Measurements from ENCODE around the gene USP46.

USP46 gene

DNA sequence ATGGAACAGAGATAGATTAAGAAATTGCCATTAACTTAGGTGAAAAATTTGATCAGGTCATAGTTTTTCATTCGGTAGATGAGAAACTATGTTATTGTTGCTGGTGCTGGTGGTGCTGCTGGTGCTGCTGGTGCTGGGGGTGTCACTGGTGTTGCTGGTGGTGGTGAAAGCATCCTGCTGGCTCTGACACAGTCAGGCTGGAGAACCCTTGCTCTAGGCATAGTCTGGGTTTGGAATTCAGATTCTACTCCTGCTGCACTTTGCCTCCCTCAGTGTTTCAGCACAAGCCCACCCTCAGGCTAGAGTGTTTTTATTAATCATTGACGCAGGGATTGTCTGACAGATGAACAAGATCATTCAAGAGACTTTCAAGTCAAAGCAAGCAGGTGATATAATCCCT lies 80.2 kb downstream of the USP46 start:
- no peak overlapping the region for H3K14ac ChIP-seq (ENCODE audit: low read length)
- H3K4me1 ChIP-seq (ENCODE audit: control insufficient read depth in 1 of 2, insufficient read depth in 2 of 2, low read length in 2 of 2): no peaks in the 10 kb centered on the region
- no peaks in the 10 kb centered on the region for H3K9me3 ChIP-seq (ENCODE audit: insufficient read depth, low read depth, low read length)
- H2AK5ac ChIP-seq (ENCODE audit: low read length): no peak overlapping the region
- no peaks in the 10 kb centered on the region for H3K27me3 ChIP-seq (ENCODE audit: insufficient read depth, low read length)
- H3K79me2 ChIP-seq (ENCODE audit: control insufficient read depth, insufficient read depth, low read length, poor library complexity): no peaks in the 10 kb centered on the region
- H3K4ac ChIP-seq (ENCODE audit: low read depth, low read length): no peak overlapping the region
- no peak overlapping the region for H3K27ac ChIP-seq (ENCODE audit: low read depth, low read length)
- H4K91ac ChIP-seq (ENCODE audit: low read depth, low read length): no peak overlapping the region
- WGBS (ENCODE audit: extremely low coverage, insufficient coverage, insufficient read length): no CpG with 5 or more reads among the region's 2 CpGs
- H3K4me2 ChIP-seq (ENCODE audit: low read length): no peak overlapping the region
- no peak overlapping the region for H2BK120ac ChIP-seq (ENCODE audit: insufficient read depth, low read length, poor library complexity)
- H4K8ac ChIP-seq (ENCODE audit: low read depth, low read length): no peak overlapping the region
- no peak overlapping the region for H2AFZ ChIP-seq (ENCODE audit: insufficient read depth, low read length, poor library complexity)
- H3K18ac ChIP-seq (ENCODE audit: low read length): no peak overlapping the region
- H2BK5ac ChIP-seq (ENCODE audit: low read depth, low read length, poor library complexity): no peak overlapping the region
- H3K4me3 ChIP-seq (ENCODE audit: low read depth, low read length): no peak overlapping the region
- no peaks in the 10 kb centered on the region for H3K36me3 ChIP-seq (ENCODE audit: control insufficient read depth in 1 of 2, insufficient read depth in 2 of 2, low read length in 2 of 2)
- no peak overlapping the region for H3K23ac ChIP-seq (ENCODE audit: low read length)
- no peaks in the 10 kb centered on the region for H3K79me1 ChIP-seq (ENCODE audit: low read length)
- no peak overlapping the region for H2BK12ac ChIP-seq (ENCODE audit: low read length)
- no peak overlapping the region for H3K9ac ChIP-seq (ENCODE audit: low read length)
- peak; percentile 89 to 94 for DNase-seq
- no peak overlapping the region for H4K12ac ChIP-seq (ENCODE audit: low read depth, low read length)

GRCh38 chr4:52577624-52577962 lies 81.5 kb downstream of the USP46 start:
- H3K4me2 ChIP-seq (ENCODE audit: low read length): no peak overlapping the region
- H3K4me3 ChIP-seq (ENCODE audit: low read depth, low read length): no peak overlapping the region
- H2BK120ac ChIP-seq (ENCODE audit: insufficient read depth, low read length, poor library complexity): no peak overlapping the region
- no peaks in the 10 kb centered on the region for H3K9me3 ChIP-seq (ENCODE audit: insufficient read depth, low read depth, low read length)
- H3K79me2 ChIP-seq (ENCODE audit: control insufficient read depth, insufficient read depth, low read length, poor library complexity): no peaks in the 10 kb centered on the region
- H4K12ac ChIP-seq (ENCODE audit: low read depth, low read length): no peak overlapping the region
- H4K91ac ChIP-seq (ENCODE audit: low read depth, low read length): no peak overlapping the region
- H3K4me1 ChIP-seq (ENCODE audit: control insufficient read depth in 1 of 2, insufficient read depth in 2 of 2, low read length in 2 of 2): no peaks in the 10 kb centered on the region
- no peak for DNase-seq
- H2AK5ac ChIP-seq (ENCODE audit: low read length): no peak overlapping the region
- no peak overlapping the region for H3K23ac ChIP-seq (ENCODE audit: low read length)
- H3K14ac ChIP-seq (ENCODE audit: low read length): no peak overlapping the region
- no peaks in the 10 kb centered on the region for H3K36me3 ChIP-seq (ENCODE audit: control insufficient read depth in 1 of 2, insufficient read depth in 2 of 2, low read length in 2 of 2)
- no peak overlapping the region for H4K8ac ChIP-seq (ENCODE audit: low read depth, low read length)
- H3K27ac ChIP-seq (ENCODE audit: low read depth, low read length): no peak overlapping the region
- H3K9ac ChIP-seq (ENCODE audit: low read length): no peak overlapping the region
- no peak overlapping the region for H2BK5ac ChIP-seq (ENCODE audit: low read depth, low read length, poor library complexity)
- H2AFZ ChIP-seq (ENCODE audit: insufficient read depth, low read length, poor library complexity): no peak overlapping the region
- WGBS (ENCODE audit: extremely low coverage, insufficient coverage, insufficient read length): no CpG with 5 or more reads among the region's 4 CpGs
- H3K18ac ChIP-seq (ENCODE audit: low read length): no peak overlapping the region
- no peaks in the 10 kb centered on the region for H3K27me3 ChIP-seq (ENCODE audit: insufficient read depth, low read length)
- H3K4ac ChIP-seq (ENCODE audit: low read depth, low read length): no peak overlapping the region
- H2BK12ac ChIP-seq (ENCODE audit: low read length): no peak overlapping the region
- no peaks in the 10 kb centered on the region for H3K79me1 ChIP-seq (ENCODE audit: low read length)

DNA sequence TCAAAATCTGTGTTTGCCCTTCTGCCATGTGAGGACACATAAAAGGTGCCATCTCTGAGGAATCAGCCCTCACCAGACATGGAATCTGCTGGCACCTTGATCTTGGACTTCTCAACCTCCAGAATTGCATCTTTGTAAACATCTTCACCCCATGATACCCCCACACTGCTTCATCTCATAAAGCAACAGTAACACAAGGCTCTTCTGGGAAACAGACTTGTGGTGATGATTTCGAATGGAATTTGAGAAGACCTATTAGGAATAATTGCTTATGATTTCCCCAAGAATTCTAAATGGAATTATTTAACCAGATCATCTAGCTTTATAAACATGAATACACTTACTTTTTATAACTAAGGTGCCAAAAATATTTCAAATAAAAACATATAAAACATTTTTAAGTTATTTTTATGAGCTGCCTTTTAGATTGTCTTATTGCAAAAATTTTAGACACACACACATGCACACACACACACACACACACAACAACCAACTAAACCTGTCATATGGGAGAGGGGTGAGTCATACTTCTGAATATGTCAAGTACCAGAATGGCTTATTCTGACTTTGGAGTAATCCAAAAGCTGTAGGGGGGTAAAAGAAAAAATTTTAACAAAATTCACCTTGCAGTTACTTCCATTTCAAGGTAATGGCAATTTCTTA lies 82.0 kb downstream of the USP46 start:
- Histone ChIP-seq H3K9ac (ENCODE audit: low read length) (no peak overlapping the region), H2BK120ac (ENCODE audit: insufficient read depth, low read length, poor library complexity) (no peak overlapping the region), H3K4ac (ENCODE audit: low read depth, low read length) (no peak overlapping the region), H3K27ac (ENCODE audit: low read depth, low read length) (no peak overlapping the region), H3K4me2 (ENCODE audit: low read length) (no peak overlapping the region), H3K27me3 (ENCODE audit: insufficient read depth, low read length) (no peaks in the 10 kb centered on the region), H2AFZ (ENCODE audit: insufficient read depth, low read length, poor library complexity) (no peak overlapping the region), H4K91ac (ENCODE audit: low read depth, low read length) (no peak overlapping the region), H3K4me3 (ENCODE audit: low read depth, low read length) (no peak overlapping the region), H4K8ac (ENCODE audit: low read depth, low read length) (no peak overlapping the region), H2AK5ac (ENCODE audit: low read length) (no peak overlapping the region), H3K79me1 (ENCODE audit: low read length) (no peaks in the 10 kb centered on the region), H3K23ac (ENCODE audit: low read length) (no peak overlapping the region), H3K9me3 (ENCODE audit: insufficient read depth, low read depth, low read length) (no peaks in the 10 kb centered on the region), H3K36me3 (ENCODE audit: control insufficient read depth in 1 of 2, insufficient read depth in 2 of 2, low read length in 2 of 2) (no peaks in the 10 kb centered on the region), H3K18ac (ENCODE audit: low read length) (no peak overlapping the region), H3K14ac (ENCODE audit: low read length) (no peak overlapping the region), H4K12ac (ENCODE audit: low read depth, low read length) (no peak overlapping the region), H2BK12ac (ENCODE audit: low read length) (no peak overlapping the region), H3K4me1 (ENCODE audit: control insufficient read depth in 1 of 2, insufficient read depth in 2 of 2, low read length in 2 of 2) (no peaks in the 10 kb centered on the region), H2BK5ac (ENCODE audit: low read depth, low read length, poor library complexity) (no peak overlapping the region), H3K79me2 (ENCODE audit: control insufficient read depth, insufficient read depth, low read length, poor library complexity) (no peaks in the 10 kb centered on the region)
- DNase-seq: peak; percentile 16 to 51
- WGBS (ENCODE audit: extremely low coverage, insufficient coverage, insufficient read length): no CpG with 5 or more reads among the region's 1 CpG

- no peak overlapping the region for H2BK5ac ChIP-seq (ENCODE audit: low read depth, low read length, poor library complexity)
- no peaks in the 10 kb centered on the region for H3K27me3 ChIP-seq (ENCODE audit: insufficient read depth, low read length)
- no peak overlapping the region for H3K18ac ChIP-seq (ENCODE audit: low read length)
- no peak overlapping the region for H2BK120ac ChIP-seq (ENCODE audit: insufficient read depth, low read length, poor library complexity)
- no peaks in the 10 kb centered on the region for H3K36me3 ChIP-seq (ENCODE audit: control insufficient read depth in 1 of 2, insufficient read depth in 2 of 2, low read length in 2 of 2)
- no peaks in the 10 kb centered on the region for H3K79me1 ChIP-seq (ENCODE audit: low read length)
- H2AFZ ChIP-seq (ENCODE audit: insufficient read depth, low read length, poor library complexity): no peak overlapping the region
- DNase-seq: no peak
- no peak overlapping the region for H3K4me2 ChIP-seq (ENCODE audit: low read length)
- H3K27ac ChIP-seq (ENCODE audit: low read depth, low read length): no peak overlapping the region
- no peak overlapping the region for H4K91ac ChIP-seq (ENCODE audit: low read depth, low read length)
- H2BK12ac ChIP-seq (ENCODE audit: low read length): no peak overlapping the region
- H3K4me3 ChIP-seq (ENCODE audit: low read depth, low read length): no peak overlapping the region
- no peaks in the 10 kb centered on the region for H3K79me2 ChIP-seq (ENCODE audit: control insufficient read depth, insufficient read depth, low read length, poor library complexity)
- no peak overlapping the region for H2AK5ac ChIP-seq (ENCODE audit: low read length)
- H4K12ac ChIP-seq (ENCODE audit: low read depth, low read length): no peak overlapping the region
- H3K4ac ChIP-seq (ENCODE audit: low read depth, low read length): no peak overlapping the region
- WGBS (ENCODE audit: extremely low coverage, insufficient coverage, insufficient read length): no CpG with 5 or more reads among the region's 7 CpGs
- H3K14ac ChIP-seq (ENCODE audit: low read length): no peak overlapping the region
- no peaks in the 10 kb centered on the region for H3K9me3 ChIP-seq (ENCODE audit: insufficient read depth, low read depth, low read length)
- no peak overlapping the region for H3K23ac ChIP-seq (ENCODE audit: low read length)
- H3K4me1 ChIP-seq (ENCODE audit: control insufficient read depth in 1 of 2, insufficient read depth in 2 of 2, low read length in 2 of 2): no peaks in the 10 kb centered on the region
- no peak overlapping the region for H3K9ac ChIP-seq (ENCODE audit: low read length)
- no peak overlapping the region for H4K8ac ChIP-seq (ENCODE audit: low read depth, low read length)
These were observed 82.8 kb downstream of the USP46 start for GRCh38 chr4:52576326-52576725.
